HepG2 (cell line): ENCODE measurements around the gene ABCB9. TPM values are rescaled to one million over a fixed set of nuclear protein-coding genes. Genes with fewer than 3 reads are reported as not detected.

ENCODE experiments used
- CBX5 ChIP-seq: sonication (generic); formaldehyde crosslinking; IDR thresholded peaks from 2 replicates; pipeline ENCODE4 v1.4.0; 2020; ENCODE audit warnings: missing genetic modification reagents, borderline replicate concordance
- CEBPG ChIP-seq: IDR thresholded peaks from 2 replicates; pipeline ENCODE4 v1.6.1; 2016
- FOXA3 ChIP-seq: IDR thresholded peaks from 2 replicates; pipeline ENCODE4 v1.6.1; 2016; ENCODE audit warnings: missing genetic modification reagents, missing compliant biosample characterization
- MIER2 ChIP-seq: IDR thresholded peaks from 2 replicates; pipeline ENCODE4 v1.6.1; 2016; ENCODE audit warnings: missing biosample characterization, missing genetic modification reagents
- MLLT10 ChIP-seq: sonication (generic); formaldehyde crosslinking; IDR thresholded peaks from 2 replicates; pipeline ENCODE4 v1.4.0; 2020; ENCODE audit warnings: missing genetic modification reagents
- NR2F6 ChIP-seq, 2 experiments: IDR thresholded peaks; 2 replicates each; pipeline ENCODE4 v1.6.1; 2016; ENCODE audit warnings: antibody characterized with exemption in 1 of 2, mild to moderate bottlenecking in 1 of 2
- POGK ChIP-seq: sonication (generic); formaldehyde crosslinking; conservative IDR thresholded peaks from 2 replicates; pipeline ENCODE4 v1.8.0; 2022; ENCODE audit warnings: mild to moderate bottlenecking, moderate library complexity, missing genetic modification reagents
- PRPF4 ChIP-seq: fragments of 200-400 bp; formaldehyde crosslinking; IDR thresholded peaks from 2 replicates; pipeline ENCODE4 v1.6.1; 2016; ENCODE audit warnings: low read length, low read depth; ENCODE audit not compliant: poor library complexity, severe bottlenecking
- SKI ChIP-seq: fragments of 450-650 bp; IDR thresholded peaks from one replicate; pipeline ENCODE4 v1.6.1; 2018; ENCODE audit warnings: mild to moderate bottlenecking; ENCODE audit not compliant: partially characterized antibody
- SNAPC5 ChIP-seq: sonication (generic); formaldehyde crosslinking; IDR thresholded peaks from 2 replicates; pipeline ENCODE4 v1.8.1; 2023; ENCODE audit warnings: mild to moderate bottlenecking, missing genetic modification reagents, borderline replicate concordance
- TBP ChIP-seq: sonication (generic); formaldehyde crosslinking; IDR thresholded peaks from 2 replicates; pipeline ENCODE4 v1.5.0; 2020; ENCODE audit warnings: missing genetic modification reagents
- U2AF1 ChIP-seq: fragments of 200-400 bp; formaldehyde crosslinking; optimal IDR thresholded peaks from 2 replicates; pipeline ENCODE3; 2017; ENCODE audit warnings: mild to moderate bottlenecking, low read depth, low read length
- ZBTB38 ChIP-seq: sonication (generic); formaldehyde crosslinking; IDR thresholded peaks from 2 replicates; pipeline ENCODE4 v1.5.1; 2020; ENCODE audit warnings: mild to moderate bottlenecking, missing genetic modification reagents
- ZIK1 ChIP-seq: sonication (generic); formaldehyde crosslinking; IDR thresholded peaks from 2 replicates; pipeline ENCODE4 v1.5.0; 2020; ENCODE audit warnings: mild to moderate bottlenecking, low read depth, missing genetic modification reagents, borderline replicate concordance
- ZNF382 ChIP-seq: sonication (generic); formaldehyde crosslinking; IDR thresholded peaks from 2 replicates; pipeline ENCODE4 v1.5.0; 2020; ENCODE audit warnings: missing genetic modification reagents, mild to moderate bottlenecking, borderline replicate concordance
- ZNF567 ChIP-seq: sonication (generic); formaldehyde crosslinking; IDR thresholded peaks from 2 replicates; pipeline ENCODE4 v1.8.1; 2023; ENCODE audit warnings: mild to moderate bottlenecking, missing genetic modification reagents, borderline replicate concordance
- ZNF672 ChIP-seq: sonication (generic); formaldehyde crosslinking; IDR thresholded peaks from 2 replicates; pipeline ENCODE4 v1.8.1; 2022; ENCODE audit warnings: missing genetic modification reagents
- ZNF7 ChIP-seq: IDR thresholded peaks from 2 replicates; pipeline ENCODE4 v1.6.1; 2016; ENCODE audit warnings: missing biosample characterization, missing genetic modification reagents
- ZNF781 ChIP-seq: sonication (generic); formaldehyde crosslinking; IDR thresholded peaks from 2 replicates; pipeline ENCODE4 v1.5.1; 2020; ENCODE audit warnings: borderline replicate concordance, mild to moderate bottlenecking, missing genetic modification reagents; ENCODE audit errors: not compliant biosample characterization
- polyA plus RNA-seq, 8 experiments: library from polyadenylated mRNA; depleted of rRNA in 3 of 8; stranded (reverse) in 7 of 8; unstranded in 1 of 8; fragments of >200 nt; fragmentation: Illumina TruSeq in 4 of 8; extraction: Trizol in 4 of 8; gene quantifications; 2 replicates each; pipeline versions ENCODE4 v1.2.1 to v1.2.3, GENCODE V29; 2011 to 2016; ENCODE audit warnings: low read depth in 4 of 8, missing spikeins in 1 of 8, mixed read lengths in 1 of 8; ENCODE audit not compliant: insufficient read depth in 1 of 8
- total RNA-seq, 5 experiments: library from RNA; depleted of rRNA; stranded (reverse); fragments of >200 nt; fragmentation: Illumina TruSeq; extraction: Trizol; gene quantifications; 2 replicates each; pipeline ENCODE4 v1.2.3, GENCODE V29; 2016; ENCODE audit warnings: low read depth in 1 of 5
- TF ChIP-seq, protein P1 (sequence below): sonication (generic); formaldehyde crosslinking; IDR thresholded peaks from 2 replicates; pipeline ENCODE4 v1.5.1; 2020; ENCODE audit warnings: missing genetic modification reagents, mild to moderate bottlenecking, borderline replicate concordance
- TF ChIP-seq, protein P2 (sequence below): sonication (generic); formaldehyde crosslinking; IDR thresholded peaks from 2 replicates; pipeline ENCODE4 v1.4.0; 2020; ENCODE audit warnings: missing genetic modification reagents
- TF ChIP-seq, protein P3 (sequence below): sonication (generic); formaldehyde crosslinking; IDR thresholded peaks from 2 replicates; pipeline ENCODE4 v1.5.1; 2020; ENCODE audit warnings: missing genetic modification reagents, mild to moderate bottlenecking, borderline replicate concordance
- TF ChIP-seq, protein P4 (sequence below): sonication (generic); formaldehyde crosslinking; IDR thresholded peaks from 2 replicates; pipeline ENCODE4 v1.5.0; 2020; ENCODE audit warnings: missing genetic modification reagents

ABCB9 gene
- total and polyA plus RNA-seq, 2 of the 13 experiments (the other 11 are each of a cell fraction or from before 2014, with no cell fraction given): 5.1 to 6.0 TPM

GRCh38 chr12:122980183-122981035, 14.1 kb upstream of the ABCB9 start, which contains the start of gene ARL6IP4 (continued):
- TF ChIP-seq PRPF4 (no peak), NR2F6 (IDR thresholded peaks at IDR 0.05) (no peak), NR2F6 (CRISPR knock-in tag; IDR thresholded peaks at IDR 0.05) (no peak), ZNF7 (CRISPR knock-in tag) (no peak), CEBPG (CRISPR knock-in tag) (no peak), U2AF1 (no peak), ZBTB38 (no peak; the same call in 1 of the 2 replicates), TBP (CRISPR knock-in tag) (no peak), ZIK1 (CRISPR knock-in tag) (no peak), MIER2 (no peak), MLLT10 (CRISPR knock-in tag) (no peak), SNAPC5 (no peak), SKI (peak; percentile 38), POGK (peak; percentile 85; the same call in 1 of the 2 replicates), ZNF672 (CRISPR knock-in tag) (no peak), FOXA3 (CRISPR knock-in tag) (no peak), ZNF781 (CRISPR knock-in tag) (no peak), ZNF382 (CRISPR knock-in tag) (no peak), ZNF567 (CRISPR knock-in tag) (no peak), CBX5 (CRISPR knock-in tag) (no peak)
- TF ChIP-seq, protein P1, sequence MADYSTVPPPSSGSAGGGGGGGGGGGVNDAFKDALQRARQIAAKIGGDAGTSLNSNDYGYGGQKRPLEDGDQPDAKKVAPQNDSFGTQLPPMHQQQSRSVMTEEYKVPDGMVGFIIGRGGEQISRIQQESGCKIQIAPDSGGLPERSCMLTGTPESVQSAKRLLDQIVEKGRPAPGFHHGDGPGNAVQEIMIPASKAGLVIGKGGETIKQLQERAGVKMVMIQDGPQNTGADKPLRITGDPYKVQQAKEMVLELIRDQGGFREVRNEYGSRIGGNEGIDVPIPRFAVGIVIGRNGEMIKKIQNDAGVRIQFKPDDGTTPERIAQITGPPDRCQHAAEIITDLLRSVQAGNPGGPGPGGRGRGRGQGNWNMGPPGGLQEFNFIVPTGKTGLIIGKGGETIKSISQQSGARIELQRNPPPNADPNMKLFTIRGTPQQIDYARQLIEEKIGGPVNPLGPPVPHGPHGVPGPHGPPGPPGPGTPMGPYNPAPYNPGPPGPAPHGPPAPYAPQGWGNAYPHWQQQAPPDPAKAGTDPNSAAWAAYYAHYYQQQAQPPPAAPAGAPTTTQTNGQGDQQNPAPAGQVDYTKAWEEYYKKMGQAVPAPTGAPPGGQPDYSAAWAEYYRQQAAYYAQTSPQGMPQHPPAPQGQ (CRISPR knock-in tag): peak; percentile 82; the same call in 1 of the 2 replicates
- TF ChIP-seq, protein P2, sequence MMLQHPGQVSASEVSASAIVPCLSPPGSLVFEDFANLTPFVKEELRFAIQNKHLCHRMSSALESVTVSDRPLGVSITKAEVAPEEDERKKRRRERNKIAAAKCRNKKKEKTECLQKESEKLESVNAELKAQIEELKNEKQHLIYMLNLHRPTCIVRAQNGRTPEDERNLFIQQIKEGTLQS (CRISPR knock-in tag): no peak
- TF ChIP-seq, protein P3, sequence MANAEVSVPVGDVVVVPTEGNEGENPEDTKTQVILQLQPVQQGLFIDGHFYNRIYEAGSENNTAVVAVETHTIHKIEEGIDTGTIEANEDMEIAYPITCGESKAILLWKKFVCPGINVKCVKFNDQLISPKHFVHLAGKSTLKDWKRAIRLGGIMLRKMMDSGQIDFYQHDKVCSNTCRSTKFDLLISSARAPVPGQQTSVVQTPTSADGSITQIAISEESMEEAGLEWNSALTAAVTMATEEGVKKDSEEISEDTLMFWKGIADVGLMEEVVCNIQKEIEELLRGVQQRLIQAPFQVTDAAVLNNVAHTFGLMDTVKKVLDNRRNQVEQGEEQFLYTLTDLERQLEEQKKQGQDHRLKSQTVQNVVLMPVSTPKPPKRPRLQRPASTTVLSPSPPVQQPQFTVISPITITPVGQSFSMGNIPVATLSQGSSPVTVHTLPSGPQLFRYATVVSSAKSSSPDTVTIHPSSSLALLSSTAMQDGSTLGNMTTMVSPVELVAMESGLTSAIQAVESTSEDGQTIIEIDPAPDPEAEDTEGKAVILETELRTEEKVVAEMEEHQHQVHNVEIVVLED: peak; percentile 74; the same call in 1 of the 2 replicates
- TF ChIP-seq, protein P4, sequence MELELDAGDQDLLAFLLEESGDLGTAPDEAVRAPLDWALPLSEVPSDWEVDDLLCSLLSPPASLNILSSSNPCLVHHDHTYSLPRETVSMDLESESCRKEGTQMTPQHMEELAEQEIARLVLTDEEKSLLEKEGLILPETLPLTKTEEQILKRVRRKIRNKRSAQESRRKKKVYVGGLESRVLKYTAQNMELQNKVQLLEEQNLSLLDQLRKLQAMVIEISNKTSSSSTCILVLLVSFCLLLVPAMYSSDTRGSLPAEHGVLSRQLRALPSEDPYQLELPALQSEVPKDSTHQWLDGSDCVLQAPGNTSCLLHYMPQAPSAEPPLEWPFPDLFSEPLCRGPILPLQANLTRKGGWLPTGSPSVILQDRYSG (CRISPR knock-in tag): no peak
